Stimulated activated CD8-positive, alpha-beta memory T cell treated with anti-CD3 and anti-CD28 coated beads, Interleukin-4, amount 100 ng/mL, for 48 hours (primary cell): ENCODE data around the gene ARHGEF28.

Experiments used
- DNase-seq: peaks from one replicate; pipeline ENCODE4 v3.0.0-alpha.2; 2020

ARHGEF28 gene

GRCh38 chr5:73973135-73973534, 347.1 kb downstream of the ARHGEF28 start:
- DNase-seq, result no peak

- no peak for DNase-seq
Measured at GRCh38 chr5:73974871-73975360, 348.9 kb downstream of the ARHGEF28 start.

- no peak for DNase-seq
Measured at GRCh38 chr5:73975845-73976244, 349.8 kb downstream of the ARHGEF28 start.

- DNase-seq, result no peak
Measured at GRCh38 chr5:73977146-73977545, 351.1 kb downstream of the ARHGEF28 start.

GRCh38 chr5:73979321-73979720, 353.3 kb downstream of the ARHGEF28 start:
- no peak for DNase-seq

GRCh38 chr5:73981704-73982103, 355.7 kb downstream of the ARHGEF28 start:
- DNase-seq, result no peak

GRCh38 chr5:73983644-73984043, 357.6 kb downstream of the ARHGEF28 start:
- no peak for DNase-seq

- DNase-seq, result no peak
Measured at GRCh38 chr5:73985145-73985544, 359.1 kb downstream of the ARHGEF28 start.

GRCh38 chr5:73986729-73987128, 360.7 kb downstream of the ARHGEF28 start:
- DNase-seq, result no peak

- no peak for DNase-seq
Measured at GRCh38 chr5:73987915-73988314, 361.9 kb downstream of the ARHGEF28 start.

- no peak for DNase-seq
Measured at GRCh38 chr5:73989956-73990355, 364.0 kb downstream of the ARHGEF28 start.
